Measurements from ENCODE around the gene SLC41A3.
A peak's percentile ranks its signal among the peaks of the same experiment; 100 is the strongest.

- TF ChIP-seq CTCF (IDR thresholded peaks at IDR 0.05; ENCODE audit: low read depth, low read length, poor library complexity, severe bottlenecking) (peak; percentile 50), EZH2phosphoT487 (IDR thresholded peaks at IDR 0.05; ENCODE audit: borderline replicate concordance, low read length) (no peak)
These were observed 30.0 kb upstream of the SLC41A3 start for GRCh38 chr3:126113733-126114442.

Measured in DOHH2 (cell line).